GM18907 (cell line): Measurements from ENCODE around the gene IL25.
"Not testable (repeated sequence)": the region's sequence is repeated elsewhere in the genome, so short reads cannot be mapped to it uniquely, and the experiment has no call there.

Experiments
- ATAC-seq: cut with Tn5 transposase; IDR thresholded peaks from one replicate; pipeline ENCODE4 v1.9.1; 2021; ENCODE audit warnings: mild to moderate bottlenecking, moderate library complexity; ENCODE audit not compliant: unreplicated experiment

IL25 gene

GRCh38 chr14:23407516-23408306 lies 35.1 kb downstream of the IL25 start, which contains the start of gene MYH6:
Gene MYH6, minus strand, starts transcription at chr14:23408273. Its CDS starts 1,050 bp downstream, at chr14:23407223.
- ATAC-seq: no peak

- ATAC-seq: no peak
Measured at GRCh38 chr14:23408307-23408630, 35.7 kb downstream of the IL25 start.

GRCh38 chr14:23409475-23409874 lies 36.9 kb downstream of the IL25 start:
- ATAC-seq: no peak

- no peak for ATAC-seq
Measured at GRCh38 chr14:23409966-23410635, 37.5 kb downstream of the IL25 start.

- ATAC-seq: no peak
Measured at GRCh38 chr14:23411563-23412525, 39.2 kb downstream of the IL25 start.

GRCh38 chr14:23413681-23414080 lies 41.1 kb downstream of the IL25 start:
- no peak for ATAC-seq

- no peak for ATAC-seq
Measured at GRCh38 chr14:23414254-23414653, 41.6 kb downstream of the IL25 start.

GRCh38 chr14:23414906-23415820 lies 42.6 kb downstream of the IL25 start:
- no peak for ATAC-seq

- no peak for ATAC-seq
Measured at GRCh38 chr14:23415821-23416778, 43.5 kb downstream of the IL25 start.

- ATAC-seq: no peak
Measured at GRCh38 chr14:23416801-23417200, 44.2 kb downstream of the IL25 start.

- ATAC-seq: not testable (repeated sequence)
Measured at GRCh38 chr14:23417269-23417668, 44.7 kb downstream of the IL25 start.

- no peak for ATAC-seq
Measured at GRCh38 chr14:23418021-23418420, 45.4 kb downstream of the IL25 start.

GRCh38 chr14:23419646-23420045 lies 47.0 kb downstream of the IL25 start:
- ATAC-seq: not testable (repeated sequence)

- peak; percentile 63 for ATAC-seq
Measured at GRCh38 chr14:23421594-23421993, 49.0 kb downstream of the IL25 start.

- ATAC-seq: no peak
Measured at GRCh38 chr14:23423657-23424056, 51.0 kb downstream of the IL25 start.

GRCh38 chr14:23425169-23425568 lies 52.6 kb downstream of the IL25 start:
- ATAC-seq: no peak

GRCh38 chr14:23425798-23426197 lies 53.2 kb downstream of the IL25 start:
- not testable (repeated sequence) for ATAC-seq
